ENCODE results near the gene CPA5.

DNA sequence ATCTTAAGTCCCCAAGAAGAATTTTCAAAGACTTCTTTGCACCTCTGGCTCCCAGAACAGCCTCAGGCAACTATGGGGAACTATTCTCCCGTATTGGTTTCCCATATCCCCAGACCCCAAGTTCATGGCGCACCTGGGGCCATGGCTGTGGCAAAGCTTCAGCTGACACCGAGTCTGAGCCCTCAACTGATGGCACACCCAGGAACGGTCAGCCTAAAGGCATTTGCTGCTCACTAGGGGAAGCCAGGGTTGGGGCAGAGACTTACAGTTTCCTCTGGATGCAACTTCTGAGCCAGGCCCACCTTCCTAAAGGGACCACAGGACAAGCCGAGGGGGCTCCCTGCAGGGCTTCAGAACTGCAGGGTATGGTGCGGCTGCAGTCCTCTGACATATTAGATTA, 21.9 kb downstream of the CPA5 start:
- TF ChIP-seq EZH2phosphoT487 (IDR thresholded peaks at IDR 0.05; ENCODE audit: low read depth) (no peak), CTCF (IDR thresholded peaks at IDR 0.05; ENCODE audit: low read depth, low read length) (no peak)
